SJSA1 (cell line): ENCODE results near the gene CALD1. TPM values are rescaled to one million over a fixed set of nuclear protein-coding genes. Genes with fewer than 3 reads are reported as not detected.
A peak's percentile ranks its signal among the peaks of the same experiment; 100 is the strongest.

Experiments
- DNase-seq, 2 experiments: peaks; one replicate each; pipeline ENCODE4 v3.0.0-alpha.2; 2015 to 2020; ENCODE audit warnings: low spot score in 2 of 2, low read depth in 1 of 2
- H3K27ac ChIP-seq: fragments of 250-450 bp; sonication (Bioruptor Pico); 2 replicates; pipeline ENCODE4 v1.5.1; 2020; ENCODE audit warnings: mild to moderate bottlenecking, moderate library complexity
- H3K27me3 ChIP-seq: fragments of 250-450 bp; sonication (Bioruptor Pico); replicated peaks from 2 replicates; pipeline ENCODE4 v1.5.1; 2020; ENCODE audit warnings: mild to moderate bottlenecking, moderate library complexity
- H3K36me3 ChIP-seq: fragments of 250-450 bp; sonication (Bioruptor Pico); 2 replicates; pipeline ENCODE4 v1.5.1; 2020; ENCODE audit warnings: mild to moderate bottlenecking
- H3K4me1 ChIP-seq: fragments of 250-450 bp; sonication (Bioruptor Pico); replicated peaks from 2 replicates; pipeline ENCODE4 v1.6.1; 2021; ENCODE audit warnings: mild to moderate bottlenecking
- H3K4me3 ChIP-seq: fragments of 250-450 bp; sonication (Bioruptor Pico); 2 replicates; pipeline ENCODE4 v1.5.1; 2020; ENCODE audit warnings: mild to moderate bottlenecking
- H3K9me3 ChIP-seq: fragments of 250-450 bp; sonication (Bioruptor Pico); replicated peaks from 2 replicates; pipeline ENCODE4 v1.5.1; 2020; ENCODE audit warnings: mild to moderate bottlenecking
- total RNA-seq: library from RNA; depleted of rRNA; stranded (reverse); fragments of >200 nt; shearing (Covaris generic); gene quantifications from 2 replicates; pipeline ENCODE4 v1.2.3, GENCODE V29; 2014; rRNA removed

The CALD1 gene
- total RNA-seq, 1 experiment from 2014 or later: 544 TPM

DNA sequence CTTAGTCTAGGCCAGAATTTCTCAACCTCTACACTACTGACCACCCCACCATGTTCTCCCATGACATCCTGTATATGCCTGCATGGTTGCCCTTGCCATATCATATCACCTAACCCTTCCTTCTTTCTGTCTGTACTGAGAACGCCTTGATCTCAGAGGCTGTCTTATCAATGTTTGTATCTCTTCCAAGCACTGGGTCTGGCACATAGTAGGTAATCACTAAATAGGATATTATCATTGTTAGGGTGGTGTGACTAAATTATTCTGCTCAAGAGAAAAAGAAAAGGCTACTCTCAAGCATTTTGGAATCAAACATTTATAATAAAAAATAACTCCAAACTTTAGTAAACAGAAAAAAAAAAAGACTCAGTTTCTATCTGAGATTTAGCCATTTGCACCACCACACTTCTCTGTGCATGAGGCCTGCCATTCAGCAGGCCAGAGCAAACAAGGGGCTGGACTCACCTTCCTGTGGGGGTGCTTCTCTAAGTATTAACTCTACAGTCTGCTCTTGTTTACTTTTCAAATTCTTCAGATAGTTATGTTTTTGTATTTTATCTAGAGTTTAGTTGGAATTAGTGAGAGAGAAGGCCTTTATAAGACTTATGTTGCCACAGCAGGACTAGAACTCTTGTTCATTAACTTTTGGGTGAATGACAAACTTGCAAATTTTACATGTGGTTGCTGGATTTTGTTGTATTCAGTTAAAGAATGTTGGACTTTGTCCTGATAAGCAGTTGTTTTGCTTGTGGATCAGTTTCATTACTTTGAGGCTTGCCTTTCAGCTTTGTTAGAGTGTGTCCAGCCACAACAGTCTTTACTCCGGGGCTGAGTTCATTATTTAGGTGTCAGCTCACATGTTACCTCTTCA, 212.3 kb downstream of the CALD1 start:
- Histone ChIP-seq H3K4me3 (no peak overlapping the region), H3K9me3 (no peaks in the 10 kb centered on the region), H3K4me1 (peaks cover 18% of the 10 kb centered on the region), H3K27me3 (no peaks in the 10 kb centered on the region), H3K27ac (0 out of 2 replicates have a peak overlapping the region, but pooled peaks have one; percentile 16), H3K36me3 (peaks cover 2% of the 10 kb centered on the region)
- peak in 1 of 2 experiments; percentile 40 for DNase-seq

DNA sequence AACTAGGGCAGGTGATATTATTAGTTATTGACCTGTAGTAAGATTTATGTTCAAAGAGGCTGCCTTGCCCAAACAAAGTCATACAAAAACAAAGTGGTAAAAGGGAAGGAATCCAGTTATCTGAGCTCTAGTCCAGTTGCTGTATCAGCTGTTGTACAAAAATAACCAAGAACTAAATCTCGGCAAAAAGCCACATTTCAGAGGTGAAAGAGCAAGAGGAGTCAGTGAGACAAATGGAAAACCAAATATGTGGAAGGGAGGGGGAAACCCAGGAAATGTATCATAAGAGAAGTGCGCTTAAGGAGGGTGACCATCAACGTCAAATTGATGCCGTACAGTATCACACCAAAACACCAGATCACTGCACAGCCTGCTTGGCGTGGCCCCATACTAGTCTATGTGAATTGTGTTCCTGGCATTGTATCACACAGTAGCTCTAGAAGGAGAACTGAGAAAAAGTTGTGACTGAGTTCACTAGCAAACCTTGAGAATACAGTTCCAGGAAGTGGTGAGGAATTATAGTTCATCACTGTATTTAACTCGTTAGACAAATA, 213.3 kb downstream of the CALD1 start:
- no peaks in the 10 kb centered on the region for H3K27me3 ChIP-seq
- H3K36me3 ChIP-seq: peaks cover 2% of the 10 kb centered on the region; the same call in 1 of the 2 replicates
- H3K27ac ChIP-seq: no peak overlapping the region
- H3K9me3 ChIP-seq: no peaks in the 10 kb centered on the region
- no peak overlapping the region for H3K4me3 ChIP-seq
- H3K4me1 ChIP-seq: peaks cover 13% of the 10 kb centered on the region
- no peak for DNase-seq

DNA sequence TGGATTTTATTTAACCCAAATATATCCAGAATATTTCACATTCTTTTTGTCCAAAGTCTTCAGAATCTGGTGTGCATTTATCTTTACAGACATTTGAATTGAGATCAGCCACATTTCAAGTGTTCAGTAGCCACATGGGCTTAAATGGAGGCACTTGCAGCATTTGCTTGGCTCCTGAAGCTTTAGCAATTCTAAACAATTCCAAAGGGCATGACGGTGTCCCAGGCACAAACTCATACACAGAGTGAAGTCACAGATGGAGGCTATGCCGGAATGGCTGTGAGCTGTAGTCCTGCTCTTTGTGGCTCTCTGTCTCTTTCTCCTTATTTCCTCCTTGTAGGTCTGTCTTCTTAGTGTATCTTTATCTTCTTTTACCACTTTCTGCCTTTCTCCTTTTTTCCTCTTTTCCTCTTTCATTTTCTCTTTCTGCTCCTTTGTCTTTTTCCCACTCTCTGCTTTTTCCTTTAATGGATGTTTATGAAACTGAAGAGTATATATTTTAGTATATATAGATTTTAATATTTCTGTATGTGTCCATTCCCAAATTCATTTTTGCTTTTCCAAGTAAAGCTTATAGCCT, 214.5 kb downstream of the CALD1 start:
- no peaks in the 10 kb centered on the region for H3K27me3 ChIP-seq
- no peak overlapping the region for H3K4me3 ChIP-seq
- H3K36me3 ChIP-seq: peaks cover 2% of the 10 kb centered on the region; the same call in 1 of the 2 replicates
- no peak overlapping the region for H3K27ac ChIP-seq
- peaks cover 13% of the 10 kb centered on the region for H3K4me1 ChIP-seq
- H3K9me3 ChIP-seq: no peaks in the 10 kb centered on the region
- DNase-seq: no peak

DNA sequence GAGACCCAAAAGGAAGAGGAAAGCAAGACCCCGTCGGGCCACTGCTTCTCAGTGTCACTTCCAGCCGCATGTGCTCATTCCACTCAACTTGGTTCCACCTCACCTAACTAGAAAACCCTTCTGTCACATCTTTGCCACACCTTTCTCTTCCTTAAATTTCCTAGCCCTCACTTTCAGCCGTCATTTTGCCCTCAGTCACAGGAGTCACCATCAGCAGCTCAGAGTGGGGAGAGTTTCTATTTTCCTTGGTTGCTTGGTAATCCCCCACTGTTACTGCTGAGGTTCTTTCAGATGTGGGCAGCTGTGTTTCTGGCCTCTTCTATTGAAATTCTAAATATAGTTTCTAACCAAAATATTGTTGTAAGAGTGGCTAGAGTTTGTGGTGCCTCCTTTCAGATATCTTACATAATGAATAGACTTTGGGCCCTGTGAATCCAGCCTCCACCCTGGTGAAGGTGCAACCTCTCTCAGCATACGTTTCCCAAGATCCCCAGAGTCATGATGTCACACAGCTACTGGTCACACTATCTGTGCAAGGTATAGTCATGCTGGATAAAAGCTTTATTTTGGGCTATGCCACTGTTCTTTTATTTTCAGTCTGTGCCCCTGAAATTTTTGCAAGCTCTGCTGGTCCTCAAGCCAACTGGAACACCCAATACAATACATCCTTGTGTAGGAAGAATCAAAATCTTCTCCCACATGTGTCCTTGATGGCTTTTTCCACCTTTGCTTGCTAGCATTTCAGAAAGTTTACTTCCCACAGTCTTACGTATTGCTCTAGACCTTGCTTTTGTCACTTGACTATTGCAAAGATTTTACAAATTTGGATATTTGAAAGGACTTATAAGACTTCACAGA, 216.0 kb downstream of the CALD1 start:
- H3K4me3 ChIP-seq: no peak overlapping the region
- no peaks in the 10 kb centered on the region for H3K27me3 ChIP-seq
- no peaks in the 10 kb centered on the region for H3K9me3 ChIP-seq
- no peak overlapping the region for H3K27ac ChIP-seq
- no peak for DNase-seq
- H3K36me3 ChIP-seq: peaks cover 2% of the 10 kb centered on the region; the same call in 1 of the 2 replicates
- H3K4me1 ChIP-seq: peaks cover 13% of the 10 kb centered on the region

DNA sequence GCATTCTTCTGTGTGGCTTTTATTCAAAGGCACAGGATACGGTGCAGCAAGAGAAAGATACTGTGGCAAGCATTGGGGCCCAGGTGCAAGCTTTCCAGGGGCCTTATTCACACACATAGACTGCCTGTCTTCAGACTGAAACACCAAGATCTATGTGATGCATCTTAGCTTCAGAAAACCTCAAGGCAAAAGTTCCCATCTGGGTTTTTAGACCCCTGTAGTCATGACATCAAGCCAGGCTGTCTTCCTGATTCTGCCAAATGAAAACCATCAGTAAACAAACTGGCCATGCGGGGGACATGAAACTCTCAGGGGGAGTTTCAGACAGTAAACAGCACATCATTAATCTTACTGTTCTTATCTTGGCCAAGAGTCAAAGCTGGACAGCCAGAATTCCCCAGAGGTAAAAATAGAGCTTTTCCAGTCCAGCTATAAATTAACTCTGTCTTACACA, 216.7 kb downstream of the CALD1 start:
- H3K36me3 ChIP-seq: peaks cover 2% of the 10 kb centered on the region; the same call in 1 of the 2 replicates
- H3K9me3 ChIP-seq: no peaks in the 10 kb centered on the region
- DNase-seq: no peak
- no peak overlapping the region for H3K27ac ChIP-seq
- peaks cover 13% of the 10 kb centered on the region for H3K4me1 ChIP-seq
- no peak overlapping the region for H3K4me3 ChIP-seq
- no peaks in the 10 kb centered on the region for H3K27me3 ChIP-seq

DNA sequence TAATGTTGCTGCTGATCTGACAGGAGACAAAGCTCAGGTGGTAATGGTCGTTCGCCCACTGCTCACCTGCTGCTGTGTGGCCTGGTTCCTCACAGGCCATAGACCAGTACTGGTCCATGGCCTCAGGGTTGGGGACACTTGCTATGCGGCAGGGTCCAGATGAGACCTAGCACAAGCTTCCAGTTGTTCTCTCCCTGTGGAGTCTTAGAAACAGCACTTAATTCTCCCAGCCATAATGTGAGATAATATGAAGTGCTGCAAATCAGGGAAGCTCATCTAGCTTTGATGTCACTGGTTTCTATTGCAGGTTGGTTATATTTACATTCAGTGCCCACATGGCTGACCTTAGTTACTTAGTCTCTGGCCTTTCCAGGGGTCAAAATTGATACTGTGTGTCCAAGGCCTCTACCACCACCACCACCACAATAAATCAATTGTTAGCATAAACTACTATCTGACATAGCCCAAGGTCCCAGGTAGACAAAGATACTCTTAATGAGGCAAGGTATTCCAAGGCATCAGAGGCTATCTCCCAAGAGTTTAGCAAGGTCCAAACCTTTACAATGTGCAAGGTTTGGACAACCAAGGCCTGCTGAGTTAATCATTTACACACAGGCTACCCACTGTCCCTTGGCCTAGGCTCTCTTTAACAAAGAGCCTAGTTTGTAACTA, 217.9 kb downstream of the CALD1 start:
- Histone ChIP-seq H3K4me3 (no peak overlapping the region), H3K9me3 (0 out of 2 replicates have a peak, but pooled peaks cover 3% of the 10 kb centered on the region), H3K27ac (no peak overlapping the region), H3K4me1 (peaks cover 3% of the 10 kb centered on the region), H3K36me3 (peaks cover 2% of the 10 kb centered on the region; the same call in 1 of the 2 replicates), H3K27me3 (no peaks in the 10 kb centered on the region)
- DNase-seq: no peak

DNA sequence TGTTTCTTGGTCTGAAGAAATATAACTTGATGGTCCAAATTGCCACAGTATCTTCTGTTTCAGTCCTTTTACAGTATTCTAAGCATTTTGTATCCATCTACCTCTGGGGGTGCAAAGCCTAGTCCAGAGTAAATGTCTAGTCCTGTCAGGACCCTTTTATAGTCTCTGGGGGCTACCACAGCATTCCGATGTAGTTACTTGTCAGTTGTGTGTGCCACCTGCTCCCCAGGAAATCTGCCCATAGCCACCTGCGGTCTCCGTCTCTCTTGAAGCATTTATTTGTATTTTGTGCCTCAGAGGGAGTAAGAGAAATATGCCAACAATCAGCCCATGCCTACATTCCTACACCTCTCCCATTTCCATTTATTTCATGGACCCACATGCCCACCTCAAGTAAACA, 219.7 kb downstream of the CALD1 start:
- H3K4me1 ChIP-seq: no peaks in the 10 kb centered on the region
- H3K9me3 ChIP-seq: 0 out of 2 replicates have a peak, but pooled peaks cover 3% of the 10 kb centered on the region
- no peak overlapping the region for H3K4me3 ChIP-seq
- DNase-seq: no peak
- no peaks in the 10 kb centered on the region for H3K27me3 ChIP-seq
- H3K36me3 ChIP-seq: no peaks in the 10 kb centered on the region
- no peak overlapping the region for H3K27ac ChIP-seq

DNA sequence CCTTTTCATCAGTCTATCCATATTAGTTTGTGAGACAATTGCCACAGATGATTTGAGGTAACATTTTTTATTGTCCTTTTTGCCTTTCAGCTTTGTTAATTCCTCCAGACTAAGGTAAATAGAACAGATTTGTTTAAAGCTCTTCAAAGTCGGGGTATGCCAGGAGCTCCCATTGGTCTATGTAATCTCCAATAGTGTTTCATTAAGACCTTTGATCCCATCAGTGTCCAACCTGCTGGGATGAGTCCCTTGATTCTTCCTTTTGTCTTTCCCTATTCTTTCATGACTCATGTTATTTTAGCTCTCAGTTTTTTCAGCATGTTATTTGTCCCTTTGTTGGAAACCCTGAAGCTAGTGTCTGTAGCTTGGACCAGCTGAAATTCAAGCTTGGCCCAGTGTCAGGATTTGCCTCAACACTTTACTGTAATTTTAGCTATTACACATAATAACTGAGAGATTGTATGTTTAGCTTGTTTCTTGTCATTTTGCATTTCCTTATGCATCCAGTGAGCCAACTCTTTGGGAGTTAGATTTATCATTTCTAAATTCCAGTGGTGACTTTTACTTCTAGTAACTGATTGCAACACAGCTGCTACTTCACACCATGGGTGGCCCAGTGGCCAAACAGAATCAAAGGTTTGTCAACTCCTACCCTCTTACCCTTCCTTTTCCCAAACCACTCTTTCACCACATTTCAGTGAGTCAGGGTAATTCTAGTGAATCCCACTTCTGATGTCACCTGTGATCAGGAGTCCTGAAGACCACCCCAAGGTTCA, 222.1 kb downstream of the CALD1 start:
- DNase-seq: no peak
- Histone ChIP-seq H3K4me3 (no peak overlapping the region), H3K27ac (no peak overlapping the region)

DNA sequence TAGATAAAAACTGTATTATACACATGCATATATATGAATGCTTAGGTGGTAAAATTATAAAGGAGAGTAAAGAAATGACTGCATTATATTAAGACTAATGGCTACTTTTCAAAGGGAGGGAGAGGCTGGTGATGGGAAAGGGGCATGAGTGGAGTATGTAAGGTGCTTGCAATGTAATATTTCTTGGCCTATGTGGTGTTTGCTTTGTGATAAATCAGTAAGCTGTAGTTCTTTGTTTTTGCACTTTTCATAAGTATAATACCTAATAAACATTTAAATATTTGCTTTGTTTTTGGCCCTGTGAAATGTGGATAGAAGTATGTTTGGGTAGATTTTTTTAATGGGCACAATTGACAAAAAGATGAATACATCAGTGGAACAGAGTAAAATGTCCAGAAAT, 232.8 kb downstream of the CALD1 start:
- H3K27me3 ChIP-seq: peaks cover 8% of the 10 kb centered on the region
- H3K4me1 ChIP-seq: no peaks in the 10 kb centered on the region
- H3K4me3 ChIP-seq: no peak overlapping the region
- no peak for DNase-seq
- no peaks in the 10 kb centered on the region for H3K9me3 ChIP-seq
- H3K27ac ChIP-seq: no peak overlapping the region
- H3K36me3 ChIP-seq: no peaks in the 10 kb centered on the region

More for the DNA sequence above, 222.1 kb downstream of the CALD1 start:
- Histone ChIP-seq H3K9me3 (0 out of 2 replicates have a peak, but pooled peaks cover 3% of the 10 kb centered on the region), H3K27me3 (peaks cover 11% of the 10 kb centered on the region; the same call in 1 of the 2 replicates), H3K4me1 (no peaks in the 10 kb centered on the region), H3K36me3 (no peaks in the 10 kb centered on the region)

Other genes starting within 250 kb of the CALD1 start
- gene AKR1B15, start 230.5 kb upstream of the CALD1 start, total RNA-seq: 2.6 TPM in 1 of 2 replicates, not detected in the other
- gene BPGM, start 132.8 kb upstream of the CALD1 start, total RNA-seq: 43.7 and 45.4 TPM in 2 replicates
- gene AGBL3, start 206.9 kb downstream of the CALD1 start, total RNA-seq: 0.03 and 0.37 TPM in 2 replicates